ENCODE measurements around the gene WDR46.
A peak's percentile ranks its signal among the peaks of the same experiment; 100 is the strongest.
"Not testable (repeated sequence)": the region's sequence is repeated elsewhere in the genome, so short reads cannot be mapped to it uniquely, and the experiment has no call there.

WDR46 gene

GRCh38 chr6:33276581-33276863 lies 12.5 kb downstream of the WDR46 start:
- H2AFZ ChIP-seq (ENCODE audit: low read length), result no peak overlapping the region
- peaks cover 32% of the 10 kb centered on the region for H3K79me2 ChIP-seq (ENCODE audit: insufficient read depth, low read length)
- H3K9me3 ChIP-seq (ENCODE audit: low read length), result no peaks in the 10 kb centered on the region
- peaks cover 56% of the 10 kb centered on the region for H3K4me1 ChIP-seq (ENCODE audit: insufficient read depth, low read length, severe bottlenecking)
- peak overlapping the region; percentile 87 for H3K27ac ChIP-seq (ENCODE audit: low read depth, low read length, poor library complexity, severe bottlenecking)
- H3K4me2 ChIP-seq (ENCODE audit: low read length), result peak overlapping the region; percentile 97
- H3F3A ChIP-seq (ENCODE audit: insufficient read depth, low read length), result peaks cover 8% of the 10 kb centered on the region; the same call in 1 of the 2 replicates
- H3K27me3 ChIP-seq (ENCODE audit: insufficient read depth, low read length), result no peaks in the 10 kb centered on the region
- peak overlapping the region; percentile 98 for H3K9ac ChIP-seq (ENCODE audit: low read length)
- H3K4me3 ChIP-seq (ENCODE audit: low read depth, low read length, poor library complexity, severe bottlenecking), result peak overlapping the region; percentile 93
- H3K36me3 ChIP-seq (ENCODE audit: insufficient read depth, low read length), result peaks cover 76% of the 10 kb centered on the region
- no peaks in the 10 kb centered on the region for H3K9me2 ChIP-seq (ENCODE audit: low read depth, low read length)
- no peaks in the 10 kb centered on the region for H4K20me1 ChIP-seq (ENCODE audit: insufficient read depth, low read length)
- no peak for TF ChIP-seq CTCF (IDR thresholded peaks at IDR 0.05; ENCODE audit: low read length)
- no peak for TF ChIP-seq EZH2 (IDR thresholded peaks at IDR 0.05; ENCODE audit: borderline replicate concordance, low read length)

- not testable (repeated sequence) for H3K9me3 ChIP-seq (ENCODE audit: low read length); H3K27me3 ChIP-seq (ENCODE audit: insufficient read depth, low read length); H3K9me2 ChIP-seq (ENCODE audit: low read depth, low read length); H2AFZ ChIP-seq (ENCODE audit: low read length); H3F3A ChIP-seq (ENCODE audit: insufficient read depth, low read length); H4K20me1 ChIP-seq (ENCODE audit: insufficient read depth, low read length)
- H3K9ac ChIP-seq (ENCODE audit: low read length), result peak overlapping the region; percentile 98
- H3K27ac ChIP-seq (ENCODE audit: low read depth, low read length, poor library complexity, severe bottlenecking), result peak overlapping the region; percentile 87
- peaks cover 34% of the 10 kb centered on the region for H3K79me2 ChIP-seq (ENCODE audit: insufficient read depth, low read length)
- H3K36me3 ChIP-seq (ENCODE audit: insufficient read depth, low read length), result peaks cover 72% of the 10 kb centered on the region
- peak overlapping the region; percentile 93 for H3K4me3 ChIP-seq (ENCODE audit: low read depth, low read length, poor library complexity, severe bottlenecking)
- H3K4me1 ChIP-seq (ENCODE audit: insufficient read depth, low read length, severe bottlenecking), result peaks cover 58% of the 10 kb centered on the region
- peak overlapping the region; percentile 97 for H3K4me2 ChIP-seq (ENCODE audit: low read length)
Measured at GRCh38 chr6:33275795-33276580, 13.1 kb downstream of the WDR46 start.

- Histone ChIP-seq H3K4me3 (ENCODE audit: low read depth, low read length, poor library complexity, severe bottlenecking) (peak overlapping the region; percentile 93), H3K36me3 (ENCODE audit: insufficient read depth, low read length) (peaks cover 64% of the 10 kb centered on the region), H3F3A (ENCODE audit: insufficient read depth, low read length) (peaks cover 8% of the 10 kb centered on the region; the same call in 1 of the 2 replicates), H3K9me2 (ENCODE audit: low read depth, low read length) (no peaks in the 10 kb centered on the region), H3K4me1 (ENCODE audit: insufficient read depth, low read length, severe bottlenecking) (peaks cover 70% of the 10 kb centered on the region), H3K9ac (ENCODE audit: low read length) (peak overlapping the region; percentile 98), H3K4me2 (ENCODE audit: low read length) (peak overlapping the region; percentile 97), H3K27ac (ENCODE audit: low read depth, low read length, poor library complexity, severe bottlenecking) (peak overlapping the region; percentile 87), H3K27me3 (ENCODE audit: insufficient read depth, low read length) (no peaks in the 10 kb centered on the region), H4K20me1 (ENCODE audit: insufficient read depth, low read length) (no peaks in the 10 kb centered on the region), H2AFZ (ENCODE audit: low read length) (no peak overlapping the region), H3K79me2 (ENCODE audit: insufficient read depth, low read length) (peaks cover 36% of the 10 kb centered on the region), H3K9me3 (ENCODE audit: low read length) (no peaks in the 10 kb centered on the region)
- TF ChIP-seq CTCF (IDR thresholded peaks at IDR 0.05; ENCODE audit: low read length) (no peak), EZH2 (IDR thresholded peaks at IDR 0.05; ENCODE audit: borderline replicate concordance, low read length) (no peak)
Measured at GRCh38 chr6:33273924-33274902, 14.8 kb downstream of the WDR46 start.
